Calu3 (cell line): Measurements from ENCODE around the gene RCAN1. TPM values are rescaled to one million over a fixed set of nuclear protein-coding genes. Genes with fewer than 3 reads are reported as not detected.

Experiments
- BruUV-seq: library from RNA; stranded (reverse); fragments of 400-500 nt; replicated peaks from 2 replicates; lab custom pipeline; 2021; lab: Mats Ljungman, UMichigan
- CTCF ChIA-PET: fragments of 300-600 bp; sonication (Branson Sonifier 250); formaldehyde crosslinking; loops from one replicate; lab custom pipeline; 2022; ENCODE audit warnings: antibody characterized with exemption; lab: Charles Lee
- DNase-seq: peaks from one replicate; pipeline ENCODE4 v3.0.0; 2022
- H3K27ac Mint-ChIP-seq: one replicate; pipeline ENCODE4 v1.8.0; 2022; ENCODE audit warnings: mixed read lengths; ENCODE audit not compliant: unreplicated experiment
- H3K27me3 Mint-ChIP-seq: one replicate; pipeline ENCODE4 v1.8.0; 2022; ENCODE audit warnings: mixed read lengths; ENCODE audit not compliant: unreplicated experiment
- H3K36me3 Mint-ChIP-seq: one replicate; pipeline ENCODE4 v1.8.0; 2022; ENCODE audit warnings: mild to moderate bottlenecking, moderate library complexity, mixed read lengths; ENCODE audit not compliant: insufficient read depth, unreplicated experiment
- H3K4me1 Mint-ChIP-seq: one replicate; pipeline ENCODE4 v1.8.0; 2022; ENCODE audit warnings: mild to moderate bottlenecking, low read depth, mixed read lengths; ENCODE audit not compliant: unreplicated experiment
- H3K4me3 Mint-ChIP-seq: one replicate; pipeline ENCODE4 v1.8.0; 2022; ENCODE audit warnings: mild to moderate bottlenecking, low read depth, moderate library complexity, mixed read lengths; ENCODE audit not compliant: unreplicated experiment
- H3K9me3 Mint-ChIP-seq: one replicate; pipeline ENCODE4 v1.8.0; 2022; ENCODE audit warnings: low read depth, mixed read lengths; ENCODE audit not compliant: unreplicated experiment
- CTCF ChIP-seq: fragments of 200-600 bp; IDR thresholded peaks from one replicate; pipeline ENCODE4 v1.8.0; 2022; ENCODE audit warnings: antibody characterized with exemption; ENCODE audit not compliant: unreplicated experiment
- intact Hi-C: fragments of 100-400 bp; cut with micrococcal nuclease; formaldehyde crosslinking; loops from one replicate; pipeline ENCODE4 v1.10.0; 2022; ENCODE audit not compliant: unreplicated experiment
- total RNA-seq: library from RNA; stranded (reverse); gene quantifications from 2 replicates; pipeline ENCODE4 v1.2.3, GENCODE V29; 2022

The RCAN1 gene
- total RNA-seq, 1 experiment from 2014 or later: 25.4 TPM

- H3K9me3 Mint-ChIP-seq: no peaks in the 10 kb centered on the region
- BruUV-seq: no TSS peak
- DNase-seq: no peak
- CTCF ChIA-PET: no interaction called here
- intact Hi-C loops: no loop called here
- no peaks in the 10 kb centered on the region for H3K4me1 Mint-ChIP-seq
- peaks cover 43% of the 10 kb centered on the region for H3K27me3 Mint-ChIP-seq
- no peak for TF ChIP-seq CTCF
- no peak overlapping the region for H3K27ac Mint-ChIP-seq
- no peaks in the 10 kb centered on the region for H3K36me3 Mint-ChIP-seq
- no peak overlapping the region for H3K4me3 Mint-ChIP-seq
Measured at GRCh38 chr21:34504595-34504994, 110.3 kb downstream of the RCAN1 start.

- CTCF ChIA-PET: no interaction called here
- H3K4me1 Mint-ChIP-seq: no peaks in the 10 kb centered on the region
- no peak for DNase-seq
- no TSS peak for BruUV-seq
- H3K9me3 Mint-ChIP-seq: no peaks in the 10 kb centered on the region
- intact Hi-C loops: no loop called here
- H3K27ac Mint-ChIP-seq: no peak overlapping the region
- no peak overlapping the region for H3K4me3 Mint-ChIP-seq
- no peaks in the 10 kb centered on the region for H3K36me3 Mint-ChIP-seq
- TF ChIP-seq CTCF: no peak
- peaks cover 43% of the 10 kb centered on the region for H3K27me3 Mint-ChIP-seq
Measured at GRCh38 chr21:34502480-34503106, 112.3 kb downstream of the RCAN1 start.

DNA sequence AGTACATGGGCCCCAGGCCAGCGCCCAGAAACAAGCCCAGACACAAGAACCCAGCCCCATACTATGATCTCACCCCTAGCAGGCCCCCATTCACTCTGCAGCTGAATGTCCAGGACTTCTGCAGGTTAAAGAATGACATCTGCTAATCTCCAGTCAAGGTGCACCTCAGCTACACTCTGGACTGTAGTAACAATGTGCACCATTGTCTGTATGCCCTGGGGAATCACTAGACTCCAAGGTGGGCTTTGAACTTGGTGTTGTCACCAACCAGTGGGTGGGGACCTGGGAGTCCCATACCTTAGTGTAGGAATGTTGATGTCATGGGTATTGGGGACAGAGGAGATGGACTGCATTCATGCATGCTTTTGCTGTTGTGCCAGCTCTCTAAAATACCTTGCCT lies 113.2 kb downstream of the RCAN1 start:
- no TSS peak for BruUV-seq
- no peak for TF ChIP-seq CTCF
- intact Hi-C loops: no loop called here
- no peak for DNase-seq
- Mint-ChIP-seq H3K27me3 (peaks cover 35% of the 10 kb centered on the region), H3K4me3 (no peak overlapping the region), H3K4me1 (no peaks in the 10 kb centered on the region), H3K9me3 (no peaks in the 10 kb centered on the region), H3K27ac (no peak overlapping the region), H3K36me3 (no peaks in the 10 kb centered on the region)
- CTCF ChIA-PET: no interaction called here

DNA sequence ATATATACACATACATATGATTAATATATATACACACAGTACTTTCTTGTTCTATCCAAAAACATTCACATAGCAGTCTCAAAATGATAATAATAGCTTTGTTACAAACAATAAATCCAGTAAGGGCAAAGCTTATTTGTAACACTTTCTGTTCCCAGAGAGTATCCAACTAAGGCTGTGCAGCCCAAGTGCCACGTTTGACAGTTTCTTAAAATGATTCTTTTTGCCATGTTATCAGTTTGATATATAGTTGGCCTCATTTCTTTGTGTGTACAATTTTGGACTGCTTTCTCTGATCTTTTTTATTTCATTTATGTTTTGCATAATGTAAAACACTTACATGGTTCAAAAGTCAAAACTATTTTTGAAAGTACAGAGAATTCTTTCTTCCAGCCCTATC lies 114.7 kb downstream of the RCAN1 start:
- TF ChIP-seq CTCF: no peak
- no peak for DNase-seq
- BruUV-seq: no TSS peak
- CTCF ChIA-PET: no interaction called here
- H3K4me1 Mint-ChIP-seq: no peaks in the 10 kb centered on the region
- peaks cover 30% of the 10 kb centered on the region for H3K27me3 Mint-ChIP-seq
- H3K4me3 Mint-ChIP-seq: no peak overlapping the region
- H3K9me3 Mint-ChIP-seq: peaks cover 4% of the 10 kb centered on the region
- no peaks in the 10 kb centered on the region for H3K36me3 Mint-ChIP-seq
- H3K27ac Mint-ChIP-seq: no peak overlapping the region
- intact Hi-C loops: no loop called here
